Middle frontal gyrus (tissue), 1 donor: ENCODE data around the gene UNC50.
"Not testable (repeated sequence)": the region's sequence is repeated elsewhere in the genome, so short reads cannot be mapped to it uniquely, and the experiment has no call there.

Source experiments
- DNase-seq: peaks from one replicate; pipeline ENCODE4 v3.0.0-alpha.2; 2015; ENCODE audit warnings: low spot score; ENCODE audit errors: extremely low spot score

Gene UNC50

DNA sequence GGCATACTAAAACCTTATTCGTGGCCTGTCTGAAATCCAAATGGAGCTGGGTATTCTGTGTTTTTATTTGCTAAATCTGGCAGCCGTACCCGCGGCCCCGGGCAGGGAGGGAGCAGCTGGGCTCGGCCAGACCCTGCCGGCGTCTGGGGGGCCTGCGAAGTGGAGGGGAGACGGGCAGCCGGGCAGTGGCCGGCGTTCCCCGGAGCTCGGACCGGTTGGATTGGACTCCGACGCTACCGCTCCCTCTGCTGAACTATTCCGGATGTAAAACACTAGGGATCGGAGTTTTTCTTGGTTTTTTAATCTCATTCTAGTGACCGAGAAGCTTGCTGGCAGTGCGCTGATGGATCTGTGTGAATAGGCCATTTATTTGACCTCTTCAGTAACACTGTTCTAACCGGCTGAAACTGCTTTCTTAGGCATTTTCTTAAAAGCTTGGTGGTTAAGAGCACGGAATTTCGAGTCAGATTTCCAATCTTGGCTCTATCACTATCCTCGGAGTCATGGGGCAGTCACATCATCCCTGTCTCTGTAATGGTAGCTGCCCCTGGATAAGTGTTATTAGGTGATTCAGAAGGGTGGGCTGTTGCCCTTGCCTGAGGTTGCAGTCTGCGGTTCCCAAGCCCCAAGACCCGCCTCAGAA lies 694 bp downstream of the UNC50 start:
- no peak for DNase-seq

- DNase-seq: no peak
Observed at GRCh38 chr2:98614024-98614739, 5.8 kb downstream of the UNC50 start.

- no peak for DNase-seq
Observed at GRCh38 chr2:98615481-98615880, 7.1 kb downstream of the UNC50 start.

DNA sequence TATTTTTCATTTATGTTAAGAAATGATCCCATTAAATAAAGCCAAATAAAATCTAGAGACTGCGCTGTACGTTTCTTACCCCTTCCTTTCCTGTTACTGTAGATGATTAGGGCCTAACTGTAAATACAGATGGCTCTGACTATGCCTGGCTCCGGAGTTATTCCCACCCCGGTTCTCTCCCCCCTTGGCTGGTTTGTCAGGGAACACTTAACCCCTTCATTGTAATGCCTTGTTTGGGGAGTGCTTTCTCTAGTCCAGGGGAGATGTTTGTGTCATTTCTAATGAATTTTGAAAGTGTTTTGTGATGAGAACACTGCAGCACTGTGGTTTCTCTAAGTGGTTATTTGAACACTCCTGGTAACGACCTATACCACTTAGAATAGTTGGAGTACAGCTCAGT lies 8.8 kb downstream of the UNC50 start:
- no peak for DNase-seq

- DNase-seq: no peak
Observed at GRCh38 chr2:98623657-98624056, 15.3 kb downstream of the UNC50 start.

GRCh38 chr2:98632351-98632750 lies 24.0 kb downstream of the UNC50 start:
- DNase-seq: no peak

GRCh38 chr2:98634406-98635092 lies 26.2 kb downstream of the UNC50 start:
- no peak for DNase-seq

- DNase-seq: no peak
Observed at GRCh38 chr2:98637401-98638147, 29.2 kb downstream of the UNC50 start.

- no peak for DNase-seq
Observed at GRCh38 chr2:98643496-98644100, 35.2 kb downstream of the UNC50 start.

- no peak for DNase-seq
Observed at GRCh38 chr2:98647636-98648035, 39.2 kb downstream of the UNC50 start.

GRCh38 chr2:98648451-98648850 lies 40.1 kb downstream of the UNC50 start:
- DNase-seq: no peak

DNA sequence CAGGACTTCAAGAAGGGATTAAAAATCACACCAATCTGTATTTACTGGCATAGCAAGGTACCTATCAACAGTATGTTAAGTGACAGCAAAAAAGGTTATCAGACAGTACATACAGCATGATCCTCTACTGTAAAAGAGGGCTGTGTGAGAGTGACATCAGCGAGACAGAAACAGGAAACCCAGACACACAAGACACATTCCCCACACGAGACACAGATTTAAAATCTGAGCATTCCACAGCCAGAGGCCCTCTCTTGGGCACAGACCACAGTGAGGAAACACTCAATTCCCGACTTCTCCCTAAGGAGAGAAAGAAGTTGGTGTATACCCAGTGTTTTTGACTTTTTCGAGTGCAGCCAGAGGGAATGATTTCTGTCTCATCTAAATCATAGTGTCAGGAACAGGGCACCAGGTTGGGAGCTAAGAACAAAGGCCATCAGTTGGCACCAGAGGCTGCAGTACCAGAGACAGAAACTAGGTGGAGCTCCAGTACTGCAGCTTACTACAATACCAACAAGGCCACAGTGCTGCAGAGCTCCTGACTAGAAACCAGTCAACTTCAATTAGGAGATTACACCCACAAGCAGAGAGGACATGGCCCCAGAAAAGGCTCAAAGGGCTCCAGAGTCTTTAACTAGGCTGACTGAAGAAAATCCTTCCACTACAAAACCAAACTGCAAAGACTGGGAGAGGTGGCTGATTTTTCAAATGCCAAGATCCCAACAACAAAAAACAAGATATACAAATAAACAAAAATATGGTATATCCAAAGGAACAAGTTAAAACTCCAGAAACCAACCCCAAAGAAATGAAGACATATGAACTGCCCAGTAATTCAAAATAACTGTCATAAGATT lies 41.0 kb downstream of the UNC50 start:
- peak; percentile 54 for DNase-seq

GRCh38 chr2:98649992-98650375 lies 41.6 kb downstream of the UNC50 start:
- DNase-seq: no peak

DNA sequence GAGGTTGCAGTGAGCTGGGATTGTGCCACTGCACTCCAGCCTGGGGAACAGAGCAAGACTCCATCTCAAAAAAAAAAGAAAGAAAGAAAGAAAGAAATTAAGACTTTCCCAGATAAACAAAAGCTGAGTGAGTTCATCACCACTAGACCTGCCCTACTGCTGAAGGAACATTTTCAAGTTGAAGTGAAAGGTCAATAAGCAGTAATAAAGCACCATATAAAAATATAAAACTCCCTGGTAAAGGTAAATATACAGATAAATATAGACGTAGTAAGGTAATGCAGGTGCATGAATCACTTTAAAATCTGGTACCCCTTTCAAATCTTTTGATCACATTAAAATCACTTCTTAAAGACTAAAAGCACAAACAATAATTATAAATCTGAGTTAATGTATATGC lies 42.6 kb downstream of the UNC50 start:
- no peak for DNase-seq

DNA sequence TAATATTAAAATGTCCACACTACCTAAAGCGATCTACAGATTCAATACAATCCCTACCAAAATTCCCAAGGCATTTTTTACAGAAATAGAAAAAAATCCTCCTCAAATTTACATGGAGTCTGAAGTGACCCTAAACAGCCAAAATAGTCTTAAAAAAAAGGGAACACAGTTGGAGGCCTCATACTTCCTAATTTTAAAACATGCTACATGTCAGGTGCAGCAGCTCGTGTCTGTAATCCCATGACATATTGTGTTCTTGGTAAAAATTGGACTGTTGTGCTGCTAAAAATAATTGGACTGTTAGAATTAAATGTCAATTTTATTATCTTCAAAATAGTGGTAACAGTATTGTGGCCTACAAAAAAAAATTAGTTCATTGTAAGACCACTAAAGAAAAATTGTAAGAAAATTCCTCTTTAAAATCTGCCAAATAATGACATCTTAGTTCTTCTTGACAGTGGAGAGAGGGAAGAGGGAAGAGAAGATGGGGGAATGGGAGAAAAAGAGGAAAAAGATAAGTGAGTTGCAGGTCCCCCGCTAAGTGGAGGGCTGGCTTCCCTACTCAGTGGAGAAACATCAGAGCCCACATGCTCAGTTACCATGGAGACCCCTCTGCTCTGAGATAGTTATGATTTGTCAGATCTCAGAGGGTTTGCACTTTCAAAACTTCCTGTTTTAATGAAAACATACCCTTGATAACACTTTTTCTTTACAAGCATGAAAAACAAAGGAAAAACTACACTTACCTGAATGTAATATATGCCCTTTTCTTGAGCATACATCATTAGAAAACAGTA lies 46.5 kb downstream of the UNC50 start:
- no peak for DNase-seq

DNA sequence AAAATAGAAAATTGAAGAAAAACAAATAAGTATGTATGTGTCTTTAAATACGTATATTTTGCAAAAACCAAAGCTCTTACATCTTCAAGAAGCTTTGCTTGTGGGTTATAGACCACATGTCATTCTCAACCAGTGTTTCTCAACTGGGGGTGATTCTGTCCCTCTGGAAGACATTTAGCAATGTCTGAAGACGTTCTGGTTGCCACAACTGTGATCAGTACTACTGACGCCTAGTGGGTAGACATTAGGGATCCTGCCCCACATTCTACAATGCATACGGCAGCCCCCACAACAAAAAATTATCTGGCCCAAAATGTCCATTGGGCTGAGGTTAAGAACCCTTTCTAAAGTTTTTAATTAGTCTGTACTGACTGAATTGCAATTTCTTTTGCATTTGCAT lies 48.4 kb downstream of the UNC50 start:
- no peak for DNase-seq

- DNase-seq: no peak
Observed at GRCh38 chr2:98658816-98659490, 50.6 kb downstream of the UNC50 start.

DNA sequence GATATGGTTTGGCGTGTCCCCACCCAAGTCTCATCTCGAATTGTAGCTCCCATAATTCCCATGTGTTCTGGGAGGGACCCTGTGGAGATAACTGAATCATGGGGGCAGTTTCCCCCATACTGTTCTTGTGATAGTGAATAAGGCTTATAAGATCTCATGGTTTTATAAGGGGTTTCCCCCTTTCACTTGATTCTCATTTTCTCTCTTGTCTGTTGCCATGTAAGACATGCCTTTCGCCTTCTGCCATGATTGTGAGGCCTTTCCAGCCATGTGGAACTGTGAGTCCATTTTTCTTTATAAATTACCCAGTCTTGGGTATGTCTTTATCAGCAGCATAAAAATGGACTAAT lies 51.1 kb downstream of the UNC50 start:
- DNase-seq: not testable (repeated sequence)

- no peak for DNase-seq
Observed at GRCh38 chr2:98663511-98664090, 55.2 kb downstream of the UNC50 start.
